NCI-H774 (cell line): Measurements from ENCODE around the gene ITPKC.
A peak's percentile ranks its signal among the peaks of the same experiment; 100 is the strongest.

Experiments used
- DNase-seq: peaks from one replicate; lab custom pipeline; 2025; lab: John Stamatoyannopoulos, UW

The ITPKC gene

DNA sequence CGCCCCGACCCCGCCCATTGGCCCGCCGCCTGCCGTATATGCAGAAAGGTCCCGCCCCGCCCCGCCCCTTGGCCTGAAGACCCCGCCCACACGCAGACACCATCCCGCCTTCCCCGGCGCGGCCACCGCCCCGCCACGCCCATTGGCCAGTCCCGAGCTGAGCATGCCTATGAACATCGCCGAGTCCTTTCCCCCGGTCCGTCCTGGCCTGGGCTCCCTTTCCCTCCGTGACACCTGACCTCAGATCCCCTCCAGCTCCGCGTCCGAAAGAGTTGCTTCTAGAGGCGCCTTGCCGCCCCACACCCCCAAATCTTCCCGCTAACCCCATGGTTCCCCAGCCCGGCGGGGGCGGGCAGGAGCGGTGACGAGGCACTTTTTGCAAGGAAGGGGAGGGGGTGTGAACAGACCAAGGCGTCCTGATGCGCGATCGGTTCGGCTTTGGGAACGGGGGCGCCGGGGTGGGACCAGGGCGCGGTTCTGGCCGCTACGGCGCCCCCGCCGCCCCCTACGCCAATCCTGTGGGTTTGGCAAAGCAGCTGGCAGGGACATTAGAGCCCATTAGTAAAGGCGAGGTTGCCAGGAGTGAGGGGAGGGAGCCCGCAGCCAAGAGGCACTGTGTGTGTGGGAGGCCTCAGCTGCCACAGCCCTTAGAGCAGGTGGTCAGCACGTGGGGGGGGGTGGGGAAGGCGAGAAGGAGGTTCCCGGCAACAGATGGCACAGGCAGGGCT, 26.1 kb upstream of the ITPKC start:
- DNase-seq = peak; percentile 77

DNA sequence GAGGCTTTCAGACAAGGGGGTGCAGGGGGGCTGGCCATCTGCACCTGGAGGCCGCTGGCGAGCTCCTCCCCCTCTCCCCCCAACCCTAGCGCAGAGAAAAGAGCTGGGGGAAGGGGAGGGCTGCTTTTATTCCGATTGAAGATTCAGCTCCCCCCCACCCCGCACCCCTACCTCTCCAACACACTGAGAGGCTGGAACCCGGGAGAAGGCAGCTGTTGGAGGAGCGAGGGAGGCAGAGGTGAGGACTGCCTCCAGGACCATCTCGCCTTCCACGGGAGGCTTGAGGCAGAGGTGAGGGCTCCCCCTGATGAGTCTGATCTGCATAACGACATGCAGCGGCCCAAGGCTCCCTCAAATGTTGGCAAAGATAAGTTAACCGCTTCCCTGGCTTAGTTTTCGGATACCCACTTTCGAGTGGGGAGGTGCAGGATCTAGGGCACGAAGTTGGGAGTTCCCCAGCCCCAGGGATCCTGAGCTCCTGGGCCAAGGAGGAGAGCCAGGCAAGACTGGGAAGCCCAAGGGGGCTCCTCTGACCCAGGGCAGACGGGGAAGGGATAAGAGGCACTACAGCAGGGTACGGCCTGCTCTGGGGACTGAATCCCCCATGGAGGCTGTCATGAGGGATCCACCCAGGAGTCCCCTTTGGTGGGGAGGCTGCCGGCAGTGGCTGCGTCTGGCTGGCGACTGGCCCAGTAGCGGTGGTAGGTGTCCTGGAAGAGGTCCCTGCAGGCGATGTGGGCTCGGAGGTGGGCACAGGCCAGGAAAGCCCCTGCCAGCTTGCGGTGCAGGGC, 25.3 kb upstream of the ITPKC start:
- DNase-seq = no peak

DNA sequence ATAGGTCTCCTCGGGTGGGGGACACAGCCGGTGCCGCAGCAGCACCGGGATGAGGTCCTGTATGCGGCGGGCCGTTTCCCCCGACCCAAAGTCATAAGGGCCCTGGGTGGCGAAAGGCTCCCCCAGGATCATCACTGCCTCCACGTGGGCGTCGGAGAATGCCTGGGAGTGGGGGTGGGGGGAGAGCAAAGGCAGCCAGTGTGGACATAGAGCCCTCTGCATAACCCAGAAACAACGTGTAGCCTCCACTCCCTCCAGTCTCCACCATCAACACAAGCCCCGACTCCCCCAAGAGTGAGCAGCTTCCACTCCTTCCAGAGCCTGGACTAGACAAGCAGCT, 24.7 kb upstream of the ITPKC start:
- no peak for DNase-seq

DNA sequence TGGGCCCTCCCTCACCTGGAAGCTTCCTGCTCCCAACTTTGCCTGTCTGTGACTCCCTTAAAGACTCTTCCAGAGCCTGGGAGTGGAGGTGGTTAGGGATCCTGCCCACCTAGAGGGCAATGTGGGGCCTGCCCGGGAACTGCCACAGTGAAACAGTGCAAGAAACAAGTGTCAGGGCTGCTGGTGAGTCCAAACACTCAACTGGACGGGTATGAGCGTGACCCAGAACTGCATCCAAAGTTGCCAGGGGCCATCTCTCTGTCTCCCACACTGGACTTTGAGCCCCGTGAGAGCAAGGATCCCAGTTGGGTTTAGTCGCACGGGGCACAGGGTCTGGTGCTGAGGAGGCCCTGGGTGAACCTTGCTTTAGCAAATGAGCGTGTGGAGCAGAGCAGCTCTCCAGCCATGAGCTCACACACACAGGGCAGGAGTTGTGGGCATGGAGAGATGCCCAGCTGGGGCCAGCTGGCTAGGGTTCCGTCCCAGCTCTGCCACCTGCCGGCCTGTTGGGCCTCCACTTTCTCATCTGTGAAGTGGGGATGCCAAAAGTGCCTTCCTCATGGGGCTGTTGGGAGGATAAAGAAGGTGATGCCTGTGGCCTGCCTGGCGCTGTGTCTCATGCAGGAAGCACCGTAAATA, 23.6 kb upstream of the ITPKC start:
- no peak for DNase-seq

DNA sequence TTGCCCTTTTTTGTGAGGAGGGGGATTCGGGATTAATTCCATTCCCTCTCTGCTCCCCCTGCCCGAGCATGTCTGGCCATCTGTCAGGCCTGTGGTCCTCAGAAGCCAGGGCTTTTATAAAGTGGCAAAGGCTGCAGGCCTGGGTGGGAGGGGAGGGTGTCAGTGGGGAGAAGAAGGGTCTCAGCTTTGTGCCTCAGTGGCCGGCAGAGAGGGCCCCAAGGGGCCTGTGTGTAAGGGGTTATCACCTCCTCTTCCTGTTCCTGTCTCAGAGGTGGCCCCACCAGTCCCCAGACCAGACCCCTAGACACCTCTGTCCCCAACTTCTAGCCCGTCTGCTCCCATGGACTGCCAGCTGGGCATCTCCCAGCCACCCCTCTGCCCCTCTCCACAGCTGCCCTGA, 23.0 kb upstream of the ITPKC start:
- no peak for DNase-seq

DNA sequence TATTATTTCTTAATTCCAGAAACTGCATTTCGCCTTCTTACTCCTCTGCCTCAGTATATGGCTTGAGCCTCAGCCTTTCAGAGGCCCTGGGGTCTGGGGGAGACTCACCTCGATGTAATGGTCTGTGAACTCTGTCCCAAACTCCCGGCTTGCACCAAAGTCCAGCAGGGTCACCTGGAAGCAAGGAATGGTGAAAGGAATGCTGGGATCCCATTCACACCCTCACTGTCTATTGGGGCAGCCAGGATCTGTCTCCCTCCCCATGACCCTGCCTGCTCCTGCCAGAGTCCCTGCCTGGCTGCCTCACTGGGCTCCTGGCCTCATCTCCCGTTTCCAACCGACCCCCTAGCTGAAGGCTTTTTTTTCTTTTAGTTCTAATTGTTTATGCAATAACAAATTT, 21.0 kb upstream of the ITPKC start:
- DNase-seq = no peak

DNA sequence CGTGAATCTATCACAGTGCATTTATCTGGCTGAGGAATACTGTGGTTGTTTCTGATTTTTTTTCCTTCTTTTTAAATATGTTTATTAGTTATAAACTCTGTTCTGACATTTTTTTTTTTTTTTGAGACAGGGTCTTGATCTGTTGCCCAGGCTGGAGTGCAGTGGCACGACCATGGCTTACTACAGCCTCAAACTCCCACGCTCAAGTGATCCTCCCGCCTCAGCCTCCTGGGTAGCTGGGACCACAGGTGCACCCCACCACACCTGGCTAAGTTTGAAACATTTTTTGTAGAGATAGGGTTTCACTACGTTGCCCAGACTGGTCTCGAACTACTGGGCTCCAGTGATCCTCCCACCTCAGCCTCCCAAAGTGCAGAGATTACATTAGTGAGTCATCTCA, 19.9 kb upstream of the ITPKC start:
- no peak for DNase-seq

DNA sequence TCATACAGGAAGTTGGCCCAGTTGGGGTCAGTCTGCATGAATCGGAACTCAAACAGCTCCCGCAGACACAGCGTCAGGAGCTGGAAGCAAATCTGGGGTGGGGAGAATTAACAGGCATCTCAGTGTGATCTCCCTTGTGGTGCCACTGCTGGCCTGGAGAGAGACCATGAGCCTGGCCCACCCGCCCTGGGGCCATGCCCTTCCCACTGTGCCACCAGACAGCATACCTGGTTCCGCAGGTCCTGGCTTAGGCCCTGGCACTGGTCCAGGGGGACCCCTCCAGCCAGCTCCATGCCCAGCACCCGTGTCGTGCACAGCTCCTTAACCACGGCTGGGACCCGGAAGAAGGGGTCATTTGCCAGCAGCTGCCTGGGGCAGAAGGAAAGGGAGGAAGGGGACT, 16.8 kb upstream of the ITPKC start:
- no peak for DNase-seq

- DNase-seq = no peak
These were observed 15.2 kb upstream of the ITPKC start for GRCh38 chr19:40701758-40702157.

DNA sequence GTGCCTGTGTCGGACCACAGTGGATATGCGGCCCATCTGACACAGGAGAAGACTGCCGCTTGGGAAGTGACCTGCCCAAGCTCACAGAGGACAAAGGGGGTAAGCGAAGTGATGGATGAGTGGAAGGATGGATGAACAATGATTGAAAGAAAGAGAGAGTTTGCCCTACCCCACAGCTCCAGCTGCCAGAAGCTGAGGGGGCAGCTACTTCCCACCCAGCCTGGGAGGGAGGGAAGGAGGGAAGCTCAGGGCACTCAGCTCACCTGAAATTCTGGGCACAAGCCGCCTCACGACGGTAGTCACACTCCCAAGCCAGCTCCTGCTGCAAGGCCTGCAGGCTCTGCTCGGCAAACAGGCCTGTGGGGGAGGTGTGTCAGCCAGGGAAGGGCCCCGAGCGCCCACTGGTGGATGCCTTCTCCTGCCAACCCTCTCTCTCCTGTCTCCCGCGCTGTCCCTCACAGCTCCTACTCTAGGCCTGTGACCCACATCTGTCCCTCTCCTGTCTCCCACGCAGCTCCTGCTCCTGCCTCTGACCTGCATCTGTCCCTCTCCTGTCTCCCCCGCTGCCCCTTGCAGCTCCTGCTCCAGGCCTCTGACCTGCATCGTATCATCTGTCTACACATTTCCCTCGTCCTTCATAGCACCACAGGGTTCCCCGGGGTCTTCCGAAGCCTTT, 14.4 kb upstream of the ITPKC start:
- DNase-seq = no peak

GRCh38 chr19:40703029-40703755, 13.7 kb upstream of the ITPKC start:
- DNase-seq = no peak

DNA sequence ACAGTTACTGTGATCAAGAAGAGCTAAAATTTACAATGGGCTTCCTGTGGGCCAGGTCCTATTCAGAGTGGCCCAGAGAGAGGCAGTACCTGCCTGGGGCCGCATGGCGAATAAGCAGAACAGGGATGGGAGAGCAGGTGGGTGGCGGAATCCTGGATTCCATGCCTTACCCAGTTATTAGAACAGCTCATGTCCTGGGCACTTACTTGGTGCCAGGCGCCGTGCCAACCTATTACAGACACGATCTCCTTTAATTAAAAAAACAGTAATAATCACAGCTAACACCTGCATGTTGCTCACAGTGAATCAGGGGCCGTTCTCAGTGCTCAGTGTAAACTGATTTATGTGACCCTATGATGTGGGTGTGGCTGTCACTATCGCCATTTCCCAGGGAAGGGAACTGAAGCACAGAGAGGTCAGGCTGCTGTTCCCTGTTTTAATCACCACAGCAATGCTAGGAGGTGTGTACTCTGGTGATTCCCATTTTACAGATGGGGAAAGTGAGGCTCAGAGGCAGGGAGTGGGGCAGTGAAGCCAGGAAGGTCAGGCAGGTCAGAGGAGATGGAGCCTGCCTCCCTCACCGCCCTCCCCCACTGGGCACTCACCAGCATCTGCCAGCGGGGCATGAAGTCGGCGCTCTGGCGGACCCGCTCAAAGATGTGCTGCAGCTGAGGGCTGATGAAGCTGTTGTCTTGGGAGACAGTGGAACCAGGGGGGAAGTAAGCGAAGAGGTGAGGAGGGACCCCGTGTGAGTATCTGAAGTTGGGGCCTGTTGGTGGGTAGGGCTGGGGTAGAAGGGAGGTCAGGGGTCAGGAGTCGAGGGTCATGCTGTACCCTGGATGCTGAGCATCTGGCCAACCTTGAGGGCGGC, 12.2 kb upstream of the ITPKC start:
- no peak for DNase-seq

DNA sequence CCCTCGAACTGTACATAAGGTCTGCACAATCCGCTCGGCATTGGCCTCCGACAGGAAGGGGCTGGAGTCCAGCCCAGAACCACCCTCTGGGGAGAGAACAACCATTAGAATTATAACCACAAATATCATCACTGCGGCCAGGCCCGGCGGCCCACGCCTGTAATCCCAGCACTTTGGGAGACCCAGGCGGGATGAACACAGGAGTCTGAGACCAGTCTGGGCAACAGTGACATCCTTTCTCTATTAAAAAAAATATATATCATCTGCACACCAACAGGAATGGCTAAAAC, 11.6 kb upstream of the ITPKC start:
- no peak for DNase-seq

- no peak for DNase-seq
These were observed 10.8 kb upstream of the ITPKC start for GRCh38 chr19:40705950-40706619.

DNA sequence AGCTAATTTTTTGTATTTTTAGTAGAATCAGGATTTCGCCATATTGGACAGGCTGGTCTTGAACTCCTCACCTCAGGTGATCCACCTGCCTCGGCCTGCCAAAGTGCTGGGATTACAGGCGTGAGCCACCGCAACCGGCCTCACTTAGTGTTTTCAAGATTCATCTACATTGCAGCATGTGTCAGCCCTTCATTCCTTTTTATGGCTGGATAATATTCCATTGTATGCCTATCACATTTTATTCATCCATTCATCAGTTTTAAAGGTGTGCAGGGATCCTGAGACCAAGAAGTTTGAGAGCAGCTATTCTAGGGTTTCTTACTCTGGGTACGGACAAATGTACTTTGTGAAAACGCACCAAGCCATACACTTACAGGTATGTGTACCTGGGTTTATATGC, 9.3 kb upstream of the ITPKC start:
- no peak for DNase-seq

- no peak for DNase-seq
These were observed 7.1 kb upstream of the ITPKC start for GRCh38 chr19:40709817-40710216.

GRCh38 chr19:40713939-40714338, 3.0 kb upstream of the ITPKC start:
- no peak for DNase-seq

- DNase-seq = peak; percentile 91
These were observed 2.2 kb upstream of the ITPKC start for GRCh38 chr19:40714441-40715299.

- DNase-seq = no peak
These were observed 856 bp upstream of the ITPKC start for GRCh38 chr19:40716031-40716481.
